Measurements from ENCODE around the gene ACTN4.

The ACTN4 gene

DNA sequence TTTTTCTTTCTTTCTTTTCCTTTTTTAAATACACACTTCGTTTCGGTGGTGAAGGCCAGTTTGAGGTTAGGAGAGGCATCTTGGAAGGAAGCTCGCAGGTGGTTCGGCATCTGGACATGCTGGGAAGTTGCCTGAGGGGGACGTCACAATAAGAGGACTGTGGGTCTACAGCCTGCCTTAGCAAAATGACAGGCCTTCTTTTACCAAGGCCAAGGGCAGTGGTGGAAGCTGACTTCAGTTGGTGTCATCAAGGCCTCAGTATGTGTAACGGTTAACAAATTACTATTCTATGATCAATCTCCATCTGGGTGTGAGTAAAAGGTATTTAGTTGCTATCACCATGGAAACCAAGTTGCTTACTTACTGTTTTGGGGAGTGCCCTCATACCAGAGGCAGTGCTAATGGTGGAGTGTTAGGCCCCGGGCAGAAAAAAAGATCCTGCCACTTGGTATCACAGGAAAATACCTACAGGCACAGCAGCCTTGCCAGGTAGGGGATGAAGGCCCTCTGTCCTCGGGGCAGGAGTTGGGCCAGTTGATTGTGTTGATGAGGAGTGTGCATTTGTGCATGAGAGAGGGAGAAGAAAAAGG, 10.3 kb downstream of the ACTN4 start:
- Histone ChIP-seq H3K4me3 (no peak overlapping the region), H3K27ac (peak overlapping the region; percentile 20 to 99 (median 83))

DNA sequence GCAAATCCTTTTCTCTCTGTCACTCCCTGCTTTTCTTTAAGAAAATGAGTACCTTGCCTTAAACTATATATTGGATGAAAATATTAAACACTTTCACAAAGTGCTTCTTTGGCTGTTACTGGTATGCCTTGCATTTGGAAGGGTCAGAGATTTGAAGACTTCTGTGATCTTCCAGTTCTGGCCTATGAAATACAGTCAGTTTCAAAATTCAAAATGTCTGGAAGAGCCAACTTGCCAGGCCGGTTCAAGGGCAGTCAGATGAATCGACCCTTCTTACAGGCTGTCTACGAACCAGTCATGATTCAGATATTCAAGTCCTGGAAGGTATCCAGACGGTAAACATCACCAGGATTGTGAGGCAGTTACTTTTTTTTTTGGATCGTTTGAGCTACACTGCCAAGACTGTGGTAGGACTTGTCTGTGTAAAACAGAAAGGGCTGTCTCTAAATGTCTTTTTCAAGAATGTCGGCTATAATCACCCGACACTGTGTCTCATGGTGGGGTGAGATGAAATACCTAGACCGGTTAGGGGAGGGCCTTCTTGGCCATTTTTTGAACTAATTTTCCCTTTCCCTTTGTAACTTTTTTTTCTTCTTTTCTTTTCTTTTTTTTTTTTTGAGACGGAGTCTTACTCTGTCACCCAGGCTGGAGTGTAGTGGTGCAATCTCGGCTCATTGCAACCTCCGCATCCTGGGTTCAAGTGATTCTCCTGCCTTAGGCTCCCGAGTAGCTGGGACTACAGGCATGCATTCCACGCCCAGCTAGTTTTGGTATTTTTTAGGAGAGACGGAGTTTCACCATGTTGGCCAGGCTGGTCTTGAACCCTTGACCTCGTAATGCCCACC, 11.2 kb downstream of the ACTN4 start:
- H3K4me3 ChIP-seq, result peak overlapping the region in 1 of 7 experiments; percentile 0

DNA sequence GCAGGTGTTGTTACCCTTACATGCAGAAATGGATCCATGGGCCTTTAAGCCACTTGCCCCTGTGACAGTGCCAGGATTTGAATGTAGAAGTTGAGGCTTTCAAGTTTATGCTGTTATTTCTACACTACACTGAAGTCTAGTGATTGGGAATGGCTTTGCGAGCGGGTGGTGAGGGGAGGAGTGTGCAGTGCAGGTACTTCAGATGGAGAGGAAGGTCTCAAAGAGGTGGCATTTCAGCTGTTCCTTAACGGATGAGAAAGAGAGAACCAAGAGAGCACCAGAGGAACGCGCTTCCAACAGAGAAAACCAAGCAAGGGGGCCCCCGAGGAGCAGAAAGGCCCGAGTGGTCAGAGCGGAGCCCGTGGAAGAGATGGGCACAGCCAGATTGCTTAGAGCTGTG, 13.3 kb downstream of the ACTN4 start:
- H3K27ac ChIP-seq, result peak overlapping the region in 19 of 21 experiments; percentile 14 to 99 (median 83)
- H3K4me3 ChIP-seq, result no peak overlapping the region

More for the DNA sequence above, 11.2 kb downstream of the ACTN4 start:
- H3K27ac ChIP-seq, result peak overlapping the region; percentile 23 to 99 (median 83)

GRCh38 chr19:38661136-38661535, 13.7 kb downstream of the ACTN4 start:
- Histone ChIP-seq H3K27ac (peak overlapping the region in 20 of 21 experiments; percentile 0 to 99 (median 82)), H3K4me3 (no peak overlapping the region)

- H3K27ac ChIP-seq, result peak overlapping the region in 20 of 21 experiments; percentile 0 to 99 (median 82)
- no peak overlapping the region for H3K4me3 ChIP-seq
These were observed 14.5 kb downstream of the ACTN4 start for GRCh38 chr19:38661996-38662395.

- Histone ChIP-seq H3K4me3 (no peak overlapping the region), H3K27ac (peak overlapping the region in 20 of 21 experiments; percentile 9 to 99 (median 82))
These were observed 15.2 kb downstream of the ACTN4 start for GRCh38 chr19:38662537-38663155.

DNA sequence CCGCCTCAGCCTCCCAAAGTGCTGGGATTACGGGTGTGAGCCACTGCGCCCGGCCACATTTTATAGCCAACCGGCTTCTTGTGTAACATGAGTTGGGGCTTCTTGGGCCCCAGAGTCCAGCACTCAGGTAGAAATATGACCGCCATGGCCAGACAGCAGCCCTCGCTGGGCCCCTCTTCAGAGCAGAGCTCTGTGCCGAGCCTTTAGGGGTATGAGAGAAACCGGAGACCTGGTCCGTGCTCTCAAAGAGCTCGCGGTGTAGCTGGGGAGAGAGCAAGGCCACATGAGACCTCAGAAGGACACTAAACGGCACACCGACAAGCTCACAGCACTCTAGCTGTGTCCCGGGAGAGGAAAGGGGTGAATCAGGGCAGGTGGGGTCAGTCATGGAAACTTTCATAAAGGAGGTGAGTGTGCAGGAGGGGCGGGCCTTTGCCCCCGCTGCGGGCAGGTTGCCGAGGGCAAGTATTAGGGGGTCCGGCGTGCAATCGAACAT, 15.8 kb downstream of the ACTN4 start:
- Histone ChIP-seq H3K4me3 (no peak overlapping the region), H3K27ac (peak overlapping the region in 19 of 21 experiments; percentile 9 to 99 (median 83))

DNA sequence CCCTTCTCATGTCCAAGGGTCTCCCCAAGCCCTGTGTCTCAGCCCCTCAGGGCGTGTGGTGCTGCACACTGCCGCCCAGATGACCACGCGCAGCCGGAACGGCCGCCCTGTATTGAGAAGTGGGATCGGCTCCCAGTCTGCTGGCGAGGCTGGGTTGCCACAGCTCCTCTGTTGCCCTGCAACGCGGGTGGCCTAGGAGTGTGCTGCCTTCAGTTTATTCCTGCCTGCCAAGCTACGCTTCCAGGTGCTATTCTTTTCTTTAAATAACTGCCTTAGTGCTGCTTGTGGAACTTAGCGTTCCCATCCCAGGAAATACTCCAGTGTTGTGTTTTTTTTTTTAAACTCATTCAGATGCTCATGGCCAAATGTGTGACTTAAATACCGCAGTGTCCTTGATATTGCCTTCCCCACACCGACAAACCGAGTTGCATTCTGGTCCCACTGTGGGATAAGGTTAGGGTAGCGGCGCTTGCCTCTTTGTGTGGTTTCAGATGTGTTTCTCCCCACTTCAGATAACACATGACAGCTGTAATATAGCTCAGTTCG, 16.6 kb downstream of the ACTN4 start:
- Histone ChIP-seq H3K27ac (peak overlapping the region in 19 of 21 experiments; percentile 10 to 99 (median 81)), H3K4me3 (no peak overlapping the region)

DNA sequence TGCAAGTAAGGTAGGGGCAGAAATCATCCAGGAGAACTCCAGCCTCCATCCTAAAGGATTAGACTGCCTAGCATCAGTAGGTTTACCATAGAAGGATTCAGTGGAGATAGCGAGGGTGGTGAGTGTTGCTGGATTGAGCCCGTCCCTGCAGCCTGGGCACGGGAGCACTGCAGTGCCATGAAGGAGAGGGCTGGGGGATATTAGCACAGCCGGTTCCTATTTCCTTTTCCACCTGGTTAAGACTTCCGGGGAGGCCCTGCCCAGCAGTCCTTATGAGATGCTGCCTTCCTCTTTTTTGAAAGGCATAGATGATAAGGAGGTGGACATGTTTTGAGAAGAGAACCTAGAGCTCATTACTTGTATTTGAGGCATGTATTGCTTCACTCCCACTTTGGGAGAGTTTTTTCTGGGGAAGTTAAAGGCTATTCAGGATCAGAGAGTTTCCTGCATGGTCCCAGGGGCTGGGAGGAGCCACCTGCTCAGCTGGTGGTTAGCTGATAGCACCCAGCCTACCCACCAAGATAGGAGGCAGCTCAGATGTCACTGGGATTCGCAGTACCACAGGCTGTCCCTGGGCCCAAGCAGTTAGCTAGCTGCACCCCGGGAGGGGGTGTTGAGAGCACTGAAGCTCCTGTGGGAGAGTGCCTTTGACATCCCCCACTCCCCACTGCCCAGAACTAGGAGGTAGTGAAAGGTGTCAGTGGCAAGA, 17.2 kb downstream of the ACTN4 start:
- Histone ChIP-seq H3K4me3 (no peak overlapping the region), H3K27ac (peak overlapping the region in 20 of 21 experiments; percentile 10 to 99 (median 81))

GRCh38 chr19:38665219-38665931, 17.9 kb downstream of the ACTN4 start:
- Histone ChIP-seq H3K4me3 (no peak overlapping the region), H3K27ac (peak overlapping the region in 20 of 21 experiments; percentile 45 to 99 (median 81))

DNA sequence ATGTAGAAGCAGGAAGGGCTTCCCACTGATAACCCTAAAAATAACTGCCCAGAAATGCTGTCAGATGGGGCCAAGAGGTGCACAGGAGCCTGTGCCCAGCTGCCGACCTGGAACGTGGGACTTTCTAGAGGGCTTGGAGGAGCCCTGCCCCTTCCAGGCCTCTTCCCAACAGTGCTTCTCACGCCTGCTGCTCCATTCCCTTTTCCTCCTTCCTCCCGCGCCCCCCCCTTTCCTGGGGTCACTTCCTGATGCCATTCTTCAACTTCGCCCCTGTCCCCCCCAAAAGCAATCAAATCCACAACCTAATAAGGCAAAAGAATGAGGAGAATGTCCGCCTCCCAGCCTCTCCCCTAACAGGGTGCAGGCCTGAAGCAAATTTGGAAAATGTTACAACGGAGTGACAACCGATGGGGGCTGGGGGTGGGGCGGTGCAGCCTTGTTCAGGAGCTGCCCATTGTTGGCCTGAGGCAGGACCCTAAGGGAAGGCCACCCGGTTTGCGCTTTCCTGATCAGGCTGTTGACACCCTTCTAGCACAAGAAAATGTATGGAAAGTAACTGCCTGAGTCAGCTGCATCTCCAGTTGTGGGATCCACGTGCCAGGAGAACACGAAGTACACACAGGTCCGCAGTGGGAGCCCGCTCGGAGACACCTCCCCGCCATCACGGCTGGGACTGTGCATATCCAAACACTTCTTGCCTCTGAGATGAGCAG, 18.7 kb downstream of the ACTN4 start:
- Histone ChIP-seq H3K4me3 (no peak overlapping the region), H3K27ac (peak overlapping the region; percentile 0 to 99 (median 81))

DNA sequence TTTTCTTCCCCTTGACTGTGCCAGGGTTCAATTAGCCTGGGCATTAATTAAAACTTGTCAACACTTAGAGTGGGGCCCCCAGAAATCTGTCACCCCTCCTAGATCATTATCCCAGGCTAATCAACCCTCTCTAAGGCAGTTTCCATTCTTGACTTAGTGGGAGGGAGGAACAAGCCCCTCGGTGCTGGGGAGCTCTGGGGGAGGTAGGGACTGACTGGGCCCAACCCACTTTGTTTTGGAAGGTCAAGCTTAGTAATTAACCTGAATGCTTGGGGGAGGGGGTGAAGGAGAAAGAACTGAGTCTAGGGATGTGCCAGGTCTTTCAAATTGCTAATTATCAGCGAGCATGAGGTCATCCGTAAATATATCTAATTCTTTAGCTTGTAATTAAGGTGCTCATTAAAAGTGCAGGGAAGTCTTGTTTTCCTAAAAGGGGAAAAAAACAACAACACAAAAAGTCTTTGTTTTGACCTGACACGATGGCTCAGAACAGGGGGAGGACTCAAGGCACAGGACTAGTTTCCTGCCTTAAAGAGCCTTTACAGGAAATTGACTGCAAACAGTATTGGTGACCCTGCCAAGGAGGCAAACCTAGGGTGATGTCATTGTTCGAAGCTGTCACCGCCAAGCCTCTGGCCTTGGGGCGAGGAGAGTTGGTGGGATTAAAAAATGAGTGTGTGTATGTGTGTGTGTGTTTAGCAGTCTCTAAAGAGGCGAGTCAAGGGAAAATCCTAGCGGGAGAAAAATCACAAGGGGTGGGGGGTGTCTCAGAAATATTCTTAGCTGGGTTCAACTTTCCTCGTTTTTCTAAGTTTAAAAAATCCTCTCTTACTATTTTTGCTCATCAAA, 19.4 kb downstream of the ACTN4 start:
- Histone ChIP-seq H3K4me3 (no peak overlapping the region), H3K27ac (peak overlapping the region; percentile 0 to 99 (median 81))

GRCh38 chr19:38667661-38668171, 20.3 kb downstream of the ACTN4 start:
- H3K27ac ChIP-seq, result peak overlapping the region in 20 of 21 experiments; percentile 45 to 99 (median 81)
- no peak overlapping the region for H3K4me3 ChIP-seq

DNA sequence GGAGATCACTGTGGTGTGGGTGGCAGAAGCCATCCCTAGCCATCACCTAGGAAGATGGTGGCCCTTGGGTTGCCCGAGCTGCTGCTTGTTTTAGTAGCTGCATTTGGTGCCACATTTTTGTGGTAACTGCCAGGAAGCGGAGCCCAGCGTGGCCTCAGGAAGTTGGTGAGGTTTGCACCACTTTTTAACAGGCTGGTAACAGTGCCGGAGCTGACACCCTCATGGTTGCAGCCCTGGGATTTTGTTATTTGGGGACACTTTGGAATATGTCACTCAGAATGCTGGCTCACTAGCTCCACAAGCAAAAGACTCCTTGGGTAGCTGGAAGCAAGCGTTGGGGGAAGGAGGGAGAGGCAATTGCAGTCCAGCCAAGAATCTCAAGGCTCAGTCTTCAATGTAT, 22.1 kb downstream of the ACTN4 start:
- H3K4me3 ChIP-seq, result no peak overlapping the region
- peak overlapping the region in 20 of 21 experiments; percentile 12 to 99 (median 67) for H3K27ac ChIP-seq

DNA sequence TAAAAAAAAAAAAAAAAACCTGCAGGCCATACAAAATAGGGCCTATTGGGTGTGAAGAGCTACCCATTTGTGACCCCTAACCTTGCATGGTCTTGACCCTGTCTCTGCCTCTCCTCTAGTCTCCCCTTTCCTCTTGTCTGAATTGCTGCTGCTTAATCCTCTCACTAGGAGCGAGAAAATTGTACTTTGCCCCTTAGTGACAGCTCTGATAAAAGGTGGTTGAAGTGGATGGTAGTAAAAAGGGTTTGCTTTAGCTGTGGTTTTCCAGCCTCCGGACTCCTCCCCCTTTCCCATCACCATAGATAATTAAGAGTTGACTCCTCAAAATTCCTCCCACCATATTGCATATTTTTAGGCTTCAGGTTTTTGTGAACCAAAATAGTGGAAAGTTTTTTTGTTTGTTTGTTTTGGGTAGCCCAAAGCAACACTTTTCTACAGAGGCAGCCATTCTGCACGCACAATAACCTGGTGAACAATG, 23.5 kb downstream of the ACTN4 start:
- Histone ChIP-seq H3K4me3 (no peak overlapping the region), H3K27ac (peak overlapping the region in 13 of 21 experiments; percentile 3 to 99 (median 74))

GRCh38 chr19:38671654-38672053, 24.2 kb downstream of the ACTN4 start:
- H3K27ac ChIP-seq, result peak overlapping the region in 13 of 21 experiments; percentile 3 to 99 (median 58)
- H3K4me3 ChIP-seq, result no peak overlapping the region

DNA sequence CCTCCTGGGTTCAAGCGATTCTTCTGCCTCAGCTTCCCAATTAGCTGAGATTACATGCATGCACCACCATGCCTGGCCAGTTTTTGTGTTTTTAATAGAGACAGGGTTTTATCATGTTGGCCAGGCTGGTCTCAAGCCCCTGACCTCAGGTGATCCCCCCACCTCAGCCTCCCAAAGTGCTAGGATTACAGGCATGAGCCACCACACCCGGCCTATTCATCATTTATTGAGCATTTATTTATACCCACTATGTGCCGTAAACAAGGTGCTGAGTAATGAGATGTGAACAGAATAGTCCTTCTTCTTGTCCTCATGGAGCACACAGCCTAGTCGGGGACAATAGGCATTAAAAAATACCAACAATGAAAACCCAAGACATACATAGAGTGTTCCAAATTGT, 25.6 kb downstream of the ACTN4 start:
- Histone ChIP-seq H3K4me3 (no peak overlapping the region), H3K27ac (peak overlapping the region in 3 of 21 experiments; percentile 38 to 92 (median 71))

All from skin epidermis (tissue), 12 donors.